Esophagus muscularis mucosa (tissue), 3 donors: ENCODE measurements around the gene ATP2A3.

Experiments
- POLR2AphosphoS5 ChIP-seq, 2 donors: sonication (generic); formaldehyde crosslinking; IDR thresholded peaks; one replicate each; pipeline ENCODE4 v1.6.1; 2017; ENCODE audit warnings: antibody characterized with exemption in 2 of 2
- TF ChIP-seq, protein P1 (sequence below), 3 experiments: fragments of 200-600 bp in 2 of 3; fragments of 450-650 bp in 1 of 3; sonication (generic) in 2 of 3; IDR thresholded peaks; one replicate each; pipeline ENCODE4 v1.5.1; 2017 to 2019; ENCODE audit warnings: antibody characterized with exemption in 3 of 3, mild to moderate bottlenecking in 2 of 3, moderate library complexity in 1 of 3

DNA sequence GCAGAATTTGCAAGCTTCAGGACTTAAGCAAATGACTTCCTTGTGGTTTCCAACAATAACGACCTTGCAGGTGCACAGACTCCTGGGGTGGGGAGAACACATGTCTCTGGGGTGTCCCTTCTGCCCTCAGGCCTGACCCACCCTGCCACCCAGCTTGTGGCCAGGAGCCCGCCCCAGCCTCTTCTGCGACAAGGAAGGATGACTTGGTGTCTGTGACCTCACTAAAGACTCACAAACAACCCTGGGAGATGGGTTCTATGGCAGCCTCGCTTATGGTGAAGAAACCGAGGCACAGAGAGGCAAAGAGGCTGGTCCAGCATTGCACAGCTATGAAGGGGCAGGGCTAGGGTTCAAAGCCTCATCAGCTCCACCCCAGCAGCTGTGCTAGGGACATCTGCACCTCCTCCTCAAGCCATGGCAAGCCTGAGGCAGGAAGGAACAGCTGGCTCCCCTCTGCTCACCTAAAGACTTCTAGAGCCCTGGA, 2.6 kb downstream of the ATP2A3 start:
- no peak for TF ChIP-seq POLR2AphosphoS5 (IDR thresholded peaks at IDR 0.05)
- TF ChIP-seq, protein P1, sequence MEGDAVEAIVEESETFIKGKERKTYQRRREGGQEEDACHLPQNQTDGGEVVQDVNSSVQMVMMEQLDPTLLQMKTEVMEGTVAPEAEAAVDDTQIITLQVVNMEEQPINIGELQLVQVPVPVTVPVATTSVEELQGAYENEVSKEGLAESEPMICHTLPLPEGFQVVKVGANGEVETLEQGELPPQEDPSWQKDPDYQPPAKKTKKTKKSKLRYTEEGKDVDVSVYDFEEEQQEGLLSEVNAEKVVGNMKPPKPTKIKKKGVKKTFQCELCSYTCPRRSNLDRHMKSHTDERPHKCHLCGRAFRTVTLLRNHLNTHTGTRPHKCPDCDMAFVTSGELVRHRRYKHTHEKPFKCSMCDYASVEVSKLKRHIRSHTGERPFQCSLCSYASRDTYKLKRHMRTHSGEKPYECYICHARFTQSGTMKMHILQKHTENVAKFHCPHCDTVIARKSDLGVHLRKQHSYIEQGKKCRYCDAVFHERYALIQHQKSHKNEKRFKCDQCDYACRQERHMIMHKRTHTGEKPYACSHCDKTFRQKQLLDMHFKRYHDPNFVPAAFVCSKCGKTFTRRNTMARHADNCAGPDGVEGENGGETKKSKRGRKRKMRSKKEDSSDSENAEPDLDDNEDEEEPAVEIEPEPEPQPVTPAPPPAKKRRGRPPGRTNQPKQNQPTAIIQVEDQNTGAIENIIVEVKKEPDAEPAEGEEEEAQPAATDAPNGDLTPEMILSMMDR (IDR thresholded peaks at IDR 0.05) = no peak
